Endothelial cell of umbilical vein (primary cell): ENCODE results near the gene OSBPL10.

Source experiments
- CTCF ChIP-seq, 2 donors: IDR thresholded peaks; 1 replicate in 1 of 2; 2 replicates in 1 of 2; pipeline ENCODE4 v1.5.1; 2011; ENCODE audit warnings: low read length in 2 of 2, mild to moderate bottlenecking in 2 of 2, moderate library complexity in 2 of 2, control low read depth in 1 of 2, inconsistent platforms in 1 of 2, low read depth in 1 of 2; ENCODE audit not compliant: insufficient read depth in 1 of 2; ENCODE audit errors: extremely low read depth in 1 of 2
- EZH2 ChIP-seq: IDR thresholded peaks from 2 replicates; pipeline ENCODE4 v1.6.1; 2012; ENCODE audit warnings: borderline replicate concordance, low read depth, mild to moderate bottlenecking, moderate library complexity, low read length, inconsistent platforms; ENCODE audit not compliant: severe bottlenecking
- GATA2 ChIP-seq: IDR thresholded peaks from 2 replicates; pipeline ENCODE4 v1.7.0; 2011; ENCODE audit warnings: low read depth, mild to moderate bottlenecking, moderate library complexity, mixed read lengths, low read length; ENCODE audit not compliant: insufficient read length, insufficient read depth
- JUN ChIP-seq: IDR thresholded peaks from 2 replicates; pipeline ENCODE4 v1.6.1; 2011; ENCODE audit warnings: borderline replicate concordance, low read depth; ENCODE audit not compliant: insufficient read length, insufficient read depth
- MYC ChIP-seq: IDR thresholded peaks from one replicate; pipeline ENCODE4 v1.6.1; 2011; ENCODE audit warnings: mild to moderate bottlenecking, low read depth, low read length
- POLR2A ChIP-seq: IDR thresholded peaks from 2 replicates; pipeline ENCODE4 v1.6.1; 2012; ENCODE audit warnings: low read depth, mild to moderate bottlenecking, control low read depth, low read length
- POLR2AphosphoS5 ChIP-seq: IDR thresholded peaks from 2 replicates; pipeline ENCODE4 v1.6.1; 2012; ENCODE audit warnings: low read depth, mild to moderate bottlenecking, control low read depth, low read length, moderate library complexity; ENCODE audit not compliant: insufficient read depth
- TF ChIP-seq, protein P1 (sequence below): IDR thresholded peaks from 2 replicates; pipeline ENCODE4 v1.6.1; 2011; ENCODE audit not compliant: insufficient read depth, insufficient read length

DNA sequence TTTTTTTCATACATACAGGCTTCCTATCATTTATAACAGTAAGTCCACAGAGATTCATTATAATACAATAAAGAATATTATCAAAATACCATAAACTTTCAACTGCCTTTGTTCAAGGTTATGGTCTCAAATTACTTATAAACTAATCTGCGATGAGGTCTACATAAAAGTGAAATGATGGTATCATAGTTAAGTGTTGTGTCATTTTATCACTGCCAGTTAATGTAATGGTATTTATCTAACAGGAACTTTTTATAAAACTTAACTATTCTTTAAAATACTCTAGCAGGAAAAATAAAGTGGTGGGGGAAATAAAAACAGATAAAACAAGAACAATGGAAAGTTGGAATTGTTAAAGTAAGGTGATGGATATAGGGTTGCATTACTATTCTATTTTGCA, 153.1 kb downstream of the OSBPL10 start:
- TF ChIP-seq CTCF (IDR thresholded peaks at IDR 0.05; ENCODE audit: extremely low read depth in 1 of 2, insufficient read depth in 1 of 2, low read depth in 1 of 2, low read length in 2 of 2) = no peak
- no peak for TF ChIP-seq POLR2AphosphoS5
- no peak for TF ChIP-seq POLR2A
- TF ChIP-seq JUN = no peak
- TF ChIP-seq, protein P1, sequence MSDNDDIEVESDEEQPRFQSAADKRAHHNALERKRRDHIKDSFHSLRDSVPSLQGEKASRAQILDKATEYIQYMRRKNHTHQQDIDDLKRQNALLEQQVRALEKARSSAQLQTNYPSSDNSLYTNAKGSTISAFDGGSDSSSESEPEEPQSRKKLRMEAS = no peak
- no peak for TF ChIP-seq EZH2
- TF ChIP-seq GATA2 = no peak
- no peak for TF ChIP-seq MYC
